GM12878 (cell line): ENCODE data around the gene CYP4V2. TPM values are rescaled to one million over a fixed set of nuclear protein-coding genes. Genes with fewer than 3 reads are reported as not detected.

Experiments used
- ATAC-seq: fragments of 200-7000 bp; cut with Tn5 transposase; 3 replicates; pipeline ENCODE4 v1.9.1; 2020; ENCODE audit warnings: mild to moderate bottlenecking, moderate library complexity
- BruUV-seq: library from RNA; stranded (reverse); fragments of 400-500 nt; replicated peaks from 2 replicates; lab custom pipeline; 2021; lab: Mats Ljungman, UMichigan
- CTCF ChIA-PET: fragments of 300-600 bp; sonication (Branson Sonifier 250); formaldehyde crosslinking; extraction: SDS; loops from one replicate; lab custom pipeline; 2021; ENCODE audit warnings: inconsistent platforms; lab: Yijun Ruan, JAX
- POLR2A ChIA-PET: fragments of 350-600 bp; formaldehyde crosslinking; extraction: SDS; loops from one replicate; lab custom pipeline; 2021; ENCODE audit warnings: inconsistent platforms; lab: Charles Lee
- RAD21 ChIA-PET: fragments of 300-600 bp; sonication (Branson Sonifier 250); formaldehyde crosslinking; loops from one replicate; lab custom pipeline; 2023; ENCODE audit warnings: antibody characterized with exemption; ENCODE audit not compliant: unreplicated experiment; lab: Charles Lee
- SMC1A ChIA-PET: fragments of 300-600 bp; sonication (Branson Sonifier 250); formaldehyde crosslinking; loops from one replicate; lab custom pipeline; 2023; ENCODE audit not compliant: unreplicated experiment, uncharacterized antibody; lab: Charles Lee
- DNase-seq: peaks from one replicate; pipeline ENCODE4 v3.0.0-alpha.2; 2011; ENCODE audit warnings: low read depth, low spot score
- FAIRE-seq: peaks from 3 replicates; lab custom pipeline; 2011; peaks lifted over from hg19 to GRCh38; lab: Jason Lieb, UNC
- H2AFZ ChIP-seq: 2 replicates; pipeline ENCODE4 v1.6.0; 2011; ENCODE audit warnings: low read depth, low read length, control low read depth; ENCODE audit not compliant: control insufficient read depth
- H3K27ac ChIP-seq: 2 replicates; pipeline ENCODE4 v1.5.1; 2011; ENCODE audit warnings: control low read depth; ENCODE audit not compliant: control insufficient read depth, insufficient read depth
- H3K27me3 ChIP-seq, 2 experiments: replicated peaks in 1 of 2; 2 replicates each; pipeline versions ENCODE4 v1.6.0 to v1.6.1; 2011; ENCODE audit warnings: low read length in 1 of 2; ENCODE audit not compliant: control insufficient read depth in 2 of 2, insufficient read depth in 2 of 2
- H3K36me3 ChIP-seq, 2 experiments: 2 replicates each; pipeline ENCODE4 v1.5.1; 2011; ENCODE audit warnings: low read length in 1 of 2; ENCODE audit not compliant: control insufficient read depth in 2 of 2, insufficient read depth in 2 of 2
- H3K4me1 ChIP-seq: 2 replicates; pipeline ENCODE4 v1.6.1; 2011; ENCODE audit warnings: mild to moderate bottlenecking, low read length, moderate library complexity, mixed read lengths; ENCODE audit not compliant: control insufficient read depth, insufficient read depth
- H3K4me2 ChIP-seq: 2 replicates; pipeline ENCODE4 v1.6.0; 2011; ENCODE audit warnings: control low read depth; ENCODE audit not compliant: control insufficient read depth, insufficient read depth
- H3K4me3 ChIP-seq: fragments of 200-600 bp; sonication (generic); 2 replicates; pipeline ENCODE4 v1.5.1; 2016
- H3K79me2 ChIP-seq: 2 replicates; pipeline ENCODE4 v1.6.0; 2011; ENCODE audit warnings: low read length; ENCODE audit not compliant: control insufficient read depth, insufficient read depth
- H3K9ac ChIP-seq: 2 replicates; pipeline ENCODE4 v1.8.0; 2011; ENCODE audit warnings: low read length, control low read depth, mixed read lengths; ENCODE audit not compliant: control insufficient read depth, insufficient read depth
- H3K9me3 ChIP-seq: replicated peaks from 3 replicates; pipeline ENCODE4 v1.5.1; 2011; ENCODE audit warnings: mild to moderate bottlenecking, low read length; ENCODE audit not compliant: control insufficient read depth, insufficient read depth
- H4K20me1 ChIP-seq: 2 replicates; pipeline ENCODE4 v1.6.0; 2011; ENCODE audit not compliant: control insufficient read depth, insufficient read depth
- ATF3 ChIP-seq: IDR thresholded peaks from 2 replicates; pipeline ENCODE4 v1.6.1; 2011; ENCODE audit warnings: low read depth, mild to moderate bottlenecking, low read length, moderate library complexity, borderline replicate concordance; ENCODE audit errors: extremely low read depth
- E4F1 ChIP-seq: fragments of 450-650 bp; IDR thresholded peaks from 2 replicates; pipeline ENCODE4 v1.6.1; 2018; ENCODE audit warnings: borderline replicate concordance, mild to moderate bottlenecking; ENCODE audit not compliant: partially characterized antibody
- HDGF ChIP-seq: fragments of 450-650 bp; IDR thresholded peaks from 2 replicates; pipeline ENCODE4 v1.6.1; 2016; ENCODE audit warnings: antibody characterized with exemption
- NRF1 ChIP-seq: conservative IDR thresholded peaks from 2 replicates; pipeline ENCODE4 v1.6.1; 2011; ENCODE audit warnings: mild to moderate bottlenecking, low read depth, low read length, improper control_type of control experiment
- PAX8 ChIP-seq: fragments of 450-650 bp; IDR thresholded peaks from 2 replicates; pipeline ENCODE4 v1.6.1; 2017; ENCODE audit warnings: mild to moderate bottlenecking, moderate library complexity
- RAD21 ChIP-seq: IDR thresholded peaks from 2 replicates; pipeline ENCODE4 v1.6.1; 2011; ENCODE audit warnings: mild to moderate bottlenecking, low read depth, low read length, moderate library complexity; ENCODE audit not compliant: insufficient read depth
- RFX5 ChIP-seq: IDR thresholded peaks from 2 replicates; pipeline ENCODE4 v1.6.1; 2011; ENCODE audit warnings: low read depth, low read length, improper control_type of control experiment
- TCF12 ChIP-seq: IDR thresholded peaks from 2 replicates; pipeline ENCODE4 v1.6.1; 2011; ENCODE audit warnings: low read depth, mild to moderate bottlenecking, low read length
- ZSCAN29 ChIP-seq: fragments of 450-650 bp; IDR thresholded peaks from 2 replicates; pipeline ENCODE4 v1.6.1; 2017; ENCODE audit warnings: mild to moderate bottlenecking, moderate library complexity
- WGBS: methylation state at CpG from one replicate; pipeline ENCODE4 v1.1.6; 2016; ENCODE audit warnings: low lambda C conversion rate; ENCODE audit not compliant: insufficient replicate concordance, insufficient coverage; ENCODE audit errors: missing lambda C conversion rate; 5-methylcytosine and 5-hydroxymethylcytosine counted together
- in situ Hi-C: fragments of 300-500 bp; cut with MboI; formaldehyde crosslinking; loops from 9 replicates; pipeline ENCODE4 v1.14.3; 2018; ENCODE audit warnings: mixed read lengths
- intact Hi-C: fragments of 100-400 bp; cut with micrococcal nuclease; formaldehyde crosslinking; loops from one replicate; pipeline ENCODE4 v1.14.2; 2022; ENCODE audit not compliant: unreplicated experiment
- polyA plus RNA-seq, 11 experiments: library from polyadenylated mRNA; depleted of rRNA in 4 of 11; unstranded in 6 of 11; stranded (reverse) in 5 of 11; fragments of >200 nt; fragmentation: Nextera tagmentation in 4 of 11; fragmentation: Illumina TruSeq in 1 of 11; extraction: Ambion mirVana in 4 of 11; extraction: Trizol in 1 of 11; gene quantifications; 1 replicate in 1 of 11; 2 replicates in 10 of 11; pipeline versions ENCODE4 v1.2.1 to v1.2.3, GENCODE V29; 2011 to 2016; ENCODE audit warnings: inconsistent platforms in 2 of 11, missing spikeins in 2 of 11, low read depth in 1 of 11
- total RNA-seq, 4 experiments: library from RNA; depleted of rRNA in 3 of 4; stranded (reverse); fragments of >200 nt in 3 of 4; fragmentation: Illumina TruSeq in 1 of 4; extraction: Trizol in 1 of 4; gene quantifications; 2 replicates each; pipeline versions ENCODE4 v1.2.1 to v1.2.3, GENCODE V29; 2013 to 2021
- TF ChIP-seq, protein P1 (sequence below): fragments of 450-650 bp; formaldehyde crosslinking; IDR thresholded peaks from 2 replicates; pipeline ENCODE4 v1.4.0; 2020; ENCODE audit warnings: mild to moderate bottlenecking, moderate library complexity
- TF ChIP-seq, protein P2 (sequence below): IDR thresholded peaks from 2 replicates; pipeline ENCODE4 v1.6.1; 2012; ENCODE audit warnings: improper control_type of control experiment, low read depth, low read length; ENCODE audit not compliant: insufficient replicate concordance

The CYP4V2 gene
- total and polyA plus RNA-seq, 10 of the 15 experiments (the other 5 are each of a cell fraction or from before 2014, with no cell fraction given), result 1.2 to 8.2 (median 6.8) TPM

- Histone ChIP-seq H3K4me2 (no peak overlapping the region), H3K9me3 (no peaks in the 10 kb centered on the region), H2AFZ (no peak overlapping the region), H3K79me2 (no peaks in the 10 kb centered on the region), H3K27ac (no peak overlapping the region), H3K27me3 (no peaks in the 10 kb centered on the region; a peak in 1 of 4 replicates), H4K20me1 (no peaks in the 10 kb centered on the region), H3K9ac (no peak overlapping the region), H3K4me3 (no peak overlapping the region), H3K4me1 (no peaks in the 10 kb centered on the region), H3K36me3 (no peaks in the 10 kb centered on the region)
- no peak for DNase-seq
- TF ChIP-seq, protein P1, sequence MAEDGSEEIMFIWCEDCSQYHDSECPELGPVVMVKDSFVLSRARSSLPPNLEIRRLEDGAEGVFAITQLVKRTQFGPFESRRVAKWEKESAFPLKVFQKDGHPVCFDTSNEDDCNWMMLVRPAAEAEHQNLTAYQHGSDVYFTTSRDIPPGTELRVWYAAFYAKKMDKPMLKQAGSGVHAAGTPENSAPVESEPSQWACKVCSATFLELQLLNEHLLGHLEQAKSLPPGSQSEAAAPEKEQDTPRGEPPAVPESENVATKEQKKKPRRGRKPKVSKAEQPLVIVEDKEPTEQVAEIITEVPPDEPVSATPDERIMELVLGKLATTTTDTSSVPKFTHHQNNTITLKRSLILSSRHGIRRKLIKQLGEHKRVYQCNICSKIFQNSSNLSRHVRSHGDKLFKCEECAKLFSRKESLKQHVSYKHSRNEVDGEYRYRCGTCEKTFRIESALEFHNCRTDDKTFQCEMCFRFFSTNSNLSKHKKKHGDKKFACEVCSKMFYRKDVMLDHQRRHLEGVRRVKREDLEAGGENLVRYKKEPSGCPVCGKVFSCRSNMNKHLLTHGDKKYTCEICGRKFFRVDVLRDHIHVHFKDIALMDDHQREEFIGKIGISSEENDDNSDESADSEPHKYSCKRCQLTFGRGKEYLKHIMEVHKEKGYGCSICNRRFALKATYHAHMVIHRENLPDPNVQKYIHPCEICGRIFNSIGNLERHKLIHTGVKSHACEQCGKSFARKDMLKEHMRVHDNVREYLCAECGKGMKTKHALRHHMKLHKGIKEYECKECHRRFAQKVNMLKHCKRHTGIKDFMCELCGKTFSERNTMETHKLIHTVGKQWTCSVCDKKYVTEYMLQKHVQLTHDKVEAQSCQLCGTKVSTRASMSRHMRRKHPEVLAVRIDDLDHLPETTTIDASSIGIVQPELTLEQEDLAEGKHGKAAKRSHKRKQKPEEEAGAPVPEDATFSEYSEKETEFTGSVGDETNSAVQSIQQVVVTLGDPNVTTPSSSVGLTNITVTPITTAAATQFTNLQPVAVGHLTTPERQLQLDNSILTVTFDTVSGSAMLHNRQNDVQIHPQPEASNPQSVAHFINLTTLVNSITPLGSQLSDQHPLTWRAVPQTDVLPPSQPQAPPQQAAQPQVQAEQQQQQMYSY, result no peak
- TF ChIP-seq, protein P2, sequence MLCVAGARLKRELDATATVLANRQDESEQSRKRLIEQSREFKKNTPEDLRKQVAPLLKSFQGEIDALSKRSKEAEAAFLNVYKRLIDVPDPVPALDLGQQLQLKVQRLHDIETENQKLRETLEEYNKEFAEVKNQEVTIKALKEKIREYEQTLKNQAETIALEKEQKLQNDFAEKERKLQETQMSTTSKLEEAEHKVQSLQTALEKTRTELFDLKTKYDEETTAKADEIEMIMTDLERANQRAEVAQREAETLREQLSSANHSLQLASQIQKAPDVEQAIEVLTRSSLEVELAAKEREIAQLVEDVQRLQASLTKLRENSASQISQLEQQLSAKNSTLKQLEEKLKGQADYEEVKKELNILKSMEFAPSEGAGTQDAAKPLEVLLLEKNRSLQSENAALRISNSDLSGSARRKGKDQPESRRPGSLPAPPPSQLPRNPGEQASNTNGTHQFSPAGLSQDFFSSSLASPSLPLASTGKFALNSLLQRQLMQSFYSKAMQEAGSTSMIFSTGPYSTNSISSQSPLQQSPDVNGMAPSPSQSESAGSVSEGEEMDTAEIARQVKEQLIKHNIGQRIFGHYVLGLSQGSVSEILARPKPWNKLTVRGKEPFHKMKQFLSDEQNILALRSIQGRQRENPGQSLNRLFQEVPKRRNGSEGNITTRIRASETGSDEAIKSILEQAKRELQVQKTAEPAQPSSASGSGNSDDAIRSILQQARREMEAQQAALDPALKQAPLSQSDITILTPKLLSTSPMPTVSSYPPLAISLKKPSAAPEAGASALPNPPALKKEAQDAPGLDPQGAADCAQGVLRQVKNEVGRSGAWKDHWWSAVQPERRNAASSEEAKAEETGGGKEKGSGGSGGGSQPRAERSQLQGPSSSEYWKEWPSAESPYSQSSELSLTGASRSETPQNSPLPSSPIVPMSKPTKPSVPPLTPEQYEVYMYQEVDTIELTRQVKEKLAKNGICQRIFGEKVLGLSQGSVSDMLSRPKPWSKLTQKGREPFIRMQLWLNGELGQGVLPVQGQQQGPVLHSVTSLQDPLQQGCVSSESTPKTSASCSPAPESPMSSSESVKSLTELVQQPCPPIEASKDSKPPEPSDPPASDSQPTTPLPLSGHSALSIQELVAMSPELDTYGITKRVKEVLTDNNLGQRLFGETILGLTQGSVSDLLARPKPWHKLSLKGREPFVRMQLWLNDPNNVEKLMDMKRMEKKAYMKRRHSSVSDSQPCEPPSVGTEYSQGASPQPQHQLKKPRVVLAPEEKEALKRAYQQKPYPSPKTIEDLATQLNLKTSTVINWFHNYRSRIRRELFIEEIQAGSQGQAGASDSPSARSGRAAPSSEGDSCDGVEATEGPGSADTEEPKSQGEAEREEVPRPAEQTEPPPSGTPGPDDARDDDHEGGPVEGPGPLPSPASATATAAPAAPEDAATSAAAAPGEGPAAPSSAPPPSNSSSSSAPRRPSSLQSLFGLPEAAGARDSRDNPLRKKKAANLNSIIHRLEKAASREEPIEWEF, result no peak
- no peak for TF ChIP-seq HDGF
- TF ChIP-seq ATF3, result no peak
- TF ChIP-seq RFX5, result no peak
- no peak for TF ChIP-seq TCF12
- TF ChIP-seq NRF1, result no peak
- TF ChIP-seq ZSCAN29, result no peak
- no peak for TF ChIP-seq RAD21
- TF ChIP-seq E4F1, result no peak
- no peak for TF ChIP-seq PAX8
- intact Hi-C loops (no loop called here), in situ Hi-C loops (no loop called here)
- SMC1A ChIA-PET, result no interaction called here
- RAD21 ChIA-PET, result no interaction called here
- CTCF ChIA-PET, result interaction anchor here (0.6 kb wide), 1 partner anchor 108 kb away, joined by 3 read pairs; no protein-coding TSS in a partner anchor
- no peak for FAIRE-seq
- no TSS peak for BruUV-seq
- 45% methylated on average over 2 of the region's 2 CpGs for WGBS
- POLR2A ChIA-PET, result no interaction called here
- ATAC-seq, result no peak
Measured at GRCh38 chr4:186250760-186251159, 59.4 kb downstream of the CYP4V2 start.
